Daoy (cell line): ENCODE measurements around the gene MRPS31. TPM values are rescaled to one million over a fixed set of nuclear protein-coding genes. Genes with fewer than 3 reads are reported as not detected.

ENCODE experiments used
- DNase-seq: peaks from one replicate; pipeline ENCODE4 v3.0.0-alpha.2; 2015; ENCODE audit warnings: low read depth
- total RNA-seq: library from RNA; depleted of rRNA; stranded (reverse); fragments of >200 nt; shearing (Covaris generic); gene quantifications from 2 replicates; pipeline ENCODE4 v1.2.3, GENCODE V29; 2014; rRNA removed

The MRPS31 gene
- total RNA-seq: 22.7 and 40.5 TPM in 2 replicates

- peak; percentile 91 for DNase-seq
Measured at GRCh38 chr13:40770934-40771618, at the start of gene MRPS31. MRPS31 (minus strand) TSS chr13:40771190; CDS start chr13:40771136, 54 bp downstream.

DNA sequence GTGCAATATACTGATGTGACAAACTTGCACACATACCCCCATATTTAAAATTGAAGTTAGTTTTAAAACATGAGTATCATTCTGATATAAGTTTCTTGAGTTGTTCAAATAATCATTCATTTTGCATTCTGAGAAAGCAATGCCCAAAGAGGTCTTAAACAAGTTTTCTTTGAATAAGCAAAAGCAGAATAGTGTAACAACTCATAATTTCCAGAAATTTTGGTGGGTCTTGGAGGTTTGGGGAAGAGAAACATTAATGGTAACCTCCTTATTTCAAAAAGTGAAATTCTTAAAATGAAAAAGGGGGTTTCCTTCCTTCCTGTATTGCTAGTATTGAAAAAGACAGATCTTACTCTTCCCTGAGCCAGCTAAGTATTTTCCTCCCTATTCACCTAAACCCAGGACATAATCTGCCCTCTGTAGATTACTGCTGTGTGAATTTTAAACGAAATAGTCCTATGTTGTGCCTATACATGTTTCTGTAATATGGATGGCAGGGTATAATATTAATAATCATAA is 48.9 kb upstream of the MRPS31 start:
- DNase-seq: no peak

- DNase-seq: no peak
Measured at GRCh38 chr13:40818926-40819325, 47.9 kb upstream of the MRPS31 start.

DNA sequence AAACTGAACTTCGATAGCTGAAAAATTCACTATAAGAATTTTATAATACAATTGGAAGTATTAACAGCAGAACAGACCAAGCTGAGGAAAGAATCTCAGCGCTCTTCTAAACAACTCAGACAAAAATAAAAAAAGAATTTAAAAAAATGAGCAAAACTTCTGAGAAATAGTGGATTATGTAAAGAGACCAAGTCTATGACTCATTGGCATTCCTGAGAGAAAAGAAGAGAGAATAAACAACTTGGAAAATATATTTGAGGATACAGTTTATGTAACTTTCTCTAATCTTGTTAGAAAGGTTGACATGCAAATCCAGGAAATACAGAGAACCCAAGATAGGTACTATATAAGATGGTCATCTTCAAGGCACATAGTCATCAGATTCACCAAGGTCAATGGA is 43.8 kb upstream of the MRPS31 start:
- no peak for DNase-seq

GRCh38 chr13:40813667-40814454 is 42.9 kb upstream of the MRPS31 start:
- DNase-seq: peak; percentile 13

DNA sequence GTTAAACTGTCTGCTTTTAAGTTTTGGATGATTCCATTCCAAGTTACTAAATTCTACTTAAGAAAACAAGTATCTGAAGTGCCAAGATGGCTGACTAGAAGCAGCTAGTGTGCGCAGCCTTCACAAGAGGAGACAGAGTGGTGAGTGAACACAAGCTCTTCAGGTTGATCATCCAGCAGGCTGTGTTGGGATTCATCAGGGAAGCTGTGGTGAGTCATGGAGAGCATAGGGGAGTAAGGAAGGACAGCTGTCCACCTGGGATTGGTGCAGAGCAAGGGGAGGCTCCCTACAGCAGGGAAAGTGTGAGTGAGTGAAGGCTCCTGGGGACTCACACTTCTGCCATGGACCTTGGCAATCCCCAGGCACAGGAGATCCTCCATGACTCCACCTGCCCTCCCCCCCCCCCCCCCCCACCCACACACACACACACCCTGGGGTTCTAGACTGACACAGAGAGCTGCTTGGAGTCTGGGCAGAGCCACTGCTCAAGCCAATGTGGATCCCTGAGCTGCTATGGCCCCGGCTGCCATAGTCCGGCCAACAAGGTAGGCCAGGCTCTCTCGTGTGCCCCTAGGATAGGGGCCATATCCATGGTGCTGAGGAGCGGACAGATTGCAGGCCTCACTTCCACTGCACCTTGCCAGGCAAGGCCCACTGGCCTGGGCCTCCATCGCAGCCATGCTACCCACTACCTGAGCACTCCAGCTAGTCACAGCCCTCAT is 41.9 kb upstream of the MRPS31 start:
- peak; percentile 44 for DNase-seq

GRCh38 chr13:40812102-40812501 is 41.1 kb upstream of the MRPS31 start:
- DNase-seq: no peak

GRCh38 chr13:40809471-40809870 is 38.5 kb upstream of the MRPS31 start:
- no peak for DNase-seq

- DNase-seq: no peak
Measured at GRCh38 chr13:40806241-40806640, 35.3 kb upstream of the MRPS31 start.

DNA sequence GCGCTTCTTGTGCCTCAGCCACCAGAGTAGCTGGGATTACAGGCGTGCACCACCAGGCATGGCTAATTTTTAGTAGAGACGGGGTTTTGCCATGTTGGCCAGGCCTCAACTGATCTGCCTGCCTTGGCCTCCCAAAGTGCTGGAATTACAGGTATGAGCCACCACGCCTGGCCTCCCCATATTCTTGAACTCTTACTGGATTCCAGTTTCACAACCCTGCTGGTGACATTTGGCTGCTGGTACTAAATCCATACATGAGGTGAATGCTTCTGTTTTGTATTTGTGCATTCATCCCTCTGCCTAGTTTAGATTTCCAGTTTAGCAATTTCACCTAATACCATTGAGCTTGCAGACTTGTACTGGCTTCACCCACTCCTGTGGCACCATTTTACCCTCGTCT is 32.3 kb upstream of the MRPS31 start:
- DNase-seq: no peak

DNA sequence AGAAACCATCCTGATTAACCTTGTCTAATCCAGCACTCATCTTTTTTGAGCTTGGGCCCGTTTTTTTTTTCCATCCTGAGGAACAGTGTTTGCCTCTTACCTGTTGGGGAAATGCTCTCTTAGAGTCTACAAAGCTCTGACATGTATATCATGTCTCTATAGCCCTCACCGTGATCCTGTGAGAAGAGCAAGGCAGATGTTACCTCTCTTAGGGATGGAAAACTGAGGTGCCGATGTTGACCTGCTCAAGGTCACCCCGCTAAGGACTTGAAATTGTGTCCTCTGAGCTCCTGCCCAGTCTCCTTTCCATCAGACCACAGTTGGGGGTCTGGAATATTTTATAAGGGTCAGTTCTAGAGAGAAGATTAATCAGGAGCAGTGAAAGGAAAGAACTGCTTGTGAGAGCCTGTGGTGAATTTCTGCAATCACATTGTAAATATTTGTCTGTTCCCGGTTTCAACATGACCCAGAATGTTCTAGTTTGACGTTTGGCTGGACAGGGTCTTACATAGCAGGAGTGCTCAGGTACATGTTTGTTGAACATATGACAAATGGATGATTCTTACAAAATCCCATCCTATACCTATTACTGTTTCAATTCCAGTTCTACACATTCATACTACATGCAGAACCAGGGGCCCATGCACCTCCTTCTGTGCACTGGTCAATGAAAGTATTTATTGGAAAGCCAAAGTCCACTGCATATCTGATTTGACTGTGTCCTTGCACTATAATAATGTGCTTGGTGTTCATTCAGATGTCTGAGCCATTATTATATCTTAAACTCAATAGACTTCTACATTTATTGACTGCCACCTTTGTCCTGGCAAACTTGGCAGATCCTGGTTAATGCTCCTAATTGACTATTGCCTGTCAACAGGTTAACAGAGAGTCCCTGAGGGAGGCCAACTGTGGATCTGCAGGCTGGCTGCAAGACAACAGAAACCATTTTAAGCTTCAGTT is 30.5 kb upstream of the MRPS31 start:
- no peak for DNase-seq

DNA sequence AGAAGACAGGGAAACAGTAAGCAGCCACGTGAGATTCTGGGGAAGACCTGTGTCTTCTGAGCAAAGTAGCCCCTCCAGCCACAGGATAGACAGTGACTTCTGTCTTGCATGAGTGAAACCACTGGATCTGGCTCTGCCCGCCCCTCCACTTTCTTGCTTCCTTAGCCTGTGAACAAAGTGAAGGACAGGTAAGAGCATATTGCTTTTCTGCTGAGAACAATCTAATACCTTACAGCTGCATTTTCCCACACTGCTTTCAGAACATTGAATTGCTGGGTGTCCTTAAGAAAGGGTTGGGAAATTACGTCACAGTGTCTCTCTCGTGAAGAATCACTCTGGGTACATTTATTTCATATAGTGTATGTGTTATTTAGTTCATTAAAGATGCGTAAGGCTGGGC is 29.6 kb upstream of the MRPS31 start:
- DNase-seq: no peak

DNA sequence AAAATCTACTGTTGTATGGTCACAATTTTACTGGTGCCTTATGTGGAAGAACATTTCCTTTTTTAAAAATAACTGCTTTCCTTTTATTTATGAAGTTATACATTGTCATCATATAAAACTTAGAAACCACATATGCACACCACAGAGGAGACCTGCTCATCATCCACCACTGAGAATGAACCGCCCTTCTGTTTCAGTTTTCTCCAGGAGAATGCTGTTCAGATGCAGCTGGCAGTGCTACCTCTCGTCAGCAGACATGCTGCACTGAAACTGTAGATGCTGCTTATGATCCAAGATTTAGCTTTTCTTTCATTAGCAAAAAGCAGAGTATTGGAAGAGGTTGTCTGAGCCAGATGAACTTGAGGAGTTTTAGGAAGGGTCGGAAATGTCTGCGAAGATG is 28.5 kb upstream of the MRPS31 start:
- DNase-seq: no peak

GRCh38 chr13:40798380-40798779 is 27.4 kb upstream of the MRPS31 start:
- no peak for DNase-seq

DNA sequence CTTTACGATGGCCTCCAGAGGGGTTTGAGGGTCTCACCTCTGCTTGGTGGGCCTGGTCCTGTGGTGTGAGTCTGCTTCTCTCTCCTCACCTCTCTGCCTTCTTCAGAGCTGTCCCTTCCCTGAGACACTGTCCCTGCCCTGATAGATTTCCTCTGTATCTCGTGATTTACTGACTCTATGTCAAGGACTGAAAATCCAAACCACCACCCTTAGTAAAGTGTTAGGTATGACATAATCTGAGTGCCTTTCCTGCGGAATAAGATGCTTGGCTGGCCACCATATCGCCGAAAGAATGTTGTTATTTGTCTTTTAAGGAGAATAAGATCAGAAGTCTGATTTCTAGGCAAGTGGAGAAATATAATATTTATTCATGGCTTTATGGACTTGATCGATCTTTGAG is 25.7 kb upstream of the MRPS31 start:
- no peak for DNase-seq

- DNase-seq: no peak
Measured at GRCh38 chr13:40794414-40795368, 23.7 kb upstream of the MRPS31 start.

DNA sequence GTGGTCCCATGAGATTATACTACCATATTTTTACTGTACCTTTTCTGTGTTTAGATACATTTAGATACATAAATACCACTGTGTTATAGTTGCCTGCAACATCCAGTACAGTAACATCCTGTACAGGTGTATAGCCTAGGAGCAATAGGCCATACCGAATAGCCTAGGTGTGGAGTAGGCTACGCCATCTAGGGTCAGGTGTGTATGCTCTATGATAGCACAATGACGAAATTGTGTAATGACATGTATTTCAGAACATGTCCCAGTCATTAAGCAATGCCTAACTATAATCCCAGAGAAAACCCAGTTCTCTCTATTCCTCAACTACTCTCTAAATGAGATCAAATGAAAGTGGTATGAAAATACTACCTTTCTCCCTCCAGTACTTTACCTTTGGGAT is 22.3 kb upstream of the MRPS31 start:
- DNase-seq: no peak

GRCh38 chr13:40792284-40793051 is 21.5 kb upstream of the MRPS31 start:
- DNase-seq: no peak

- no peak for DNase-seq
Measured at GRCh38 chr13:40790154-40790616, 19.2 kb upstream of the MRPS31 start.
